Measurements from ENCODE around the gene EFHD2.

- no peak for TF ChIP-seq POLR2A (IDR thresholded peaks at IDR 0.05)
- TF ChIP-seq, protein P1, sequence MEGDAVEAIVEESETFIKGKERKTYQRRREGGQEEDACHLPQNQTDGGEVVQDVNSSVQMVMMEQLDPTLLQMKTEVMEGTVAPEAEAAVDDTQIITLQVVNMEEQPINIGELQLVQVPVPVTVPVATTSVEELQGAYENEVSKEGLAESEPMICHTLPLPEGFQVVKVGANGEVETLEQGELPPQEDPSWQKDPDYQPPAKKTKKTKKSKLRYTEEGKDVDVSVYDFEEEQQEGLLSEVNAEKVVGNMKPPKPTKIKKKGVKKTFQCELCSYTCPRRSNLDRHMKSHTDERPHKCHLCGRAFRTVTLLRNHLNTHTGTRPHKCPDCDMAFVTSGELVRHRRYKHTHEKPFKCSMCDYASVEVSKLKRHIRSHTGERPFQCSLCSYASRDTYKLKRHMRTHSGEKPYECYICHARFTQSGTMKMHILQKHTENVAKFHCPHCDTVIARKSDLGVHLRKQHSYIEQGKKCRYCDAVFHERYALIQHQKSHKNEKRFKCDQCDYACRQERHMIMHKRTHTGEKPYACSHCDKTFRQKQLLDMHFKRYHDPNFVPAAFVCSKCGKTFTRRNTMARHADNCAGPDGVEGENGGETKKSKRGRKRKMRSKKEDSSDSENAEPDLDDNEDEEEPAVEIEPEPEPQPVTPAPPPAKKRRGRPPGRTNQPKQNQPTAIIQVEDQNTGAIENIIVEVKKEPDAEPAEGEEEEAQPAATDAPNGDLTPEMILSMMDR (IDR thresholded peaks at IDR 0.05), result no peak
Observed at GRCh38 chr1:15400627-15401026, 9.1 kb upstream of the EFHD2 start.
